G401.6 (cell line): ENCODE results near the gene ZNF524.
"Not testable (repeated sequence)": the region's sequence is repeated elsewhere in the genome, so short reads cannot be mapped to it uniquely, and the experiment has no call there.

ENCODE experiments used
- FAIRE-seq: peaks from 2 replicates; lab custom pipeline; 2012; peaks lifted over from hg19 to GRCh38; lab: Jason Lieb, UNC

ZNF524 gene

GRCh38 chr19:55581145-55581822 lies 18.8 kb upstream of the ZNF524 start:
- FAIRE-seq = no peak

GRCh38 chr19:55581823-55582223 lies 18.3 kb upstream of the ZNF524 start:
- no peak for FAIRE-seq

GRCh38 chr19:55582284-55582683 lies 17.8 kb upstream of the ZNF524 start:
- FAIRE-seq = not testable (repeated sequence)

GRCh38 chr19:55583897-55584296 lies 16.2 kb upstream of the ZNF524 start:
- not testable (repeated sequence) for FAIRE-seq

GRCh38 chr19:55584871-55585270 lies 15.2 kb upstream of the ZNF524 start:
- FAIRE-seq = no peak

GRCh38 chr19:55585658-55586339 lies 14.3 kb upstream of the ZNF524 start:
- peak; percentile 72 for FAIRE-seq

GRCh38 chr19:55586976-55587668 lies 13.0 kb upstream of the ZNF524 start:
- FAIRE-seq = peak; percentile 99

- FAIRE-seq = no peak
Observed at GRCh38 chr19:55588738-55589137, 11.3 kb upstream of the ZNF524 start.

- no peak for FAIRE-seq
Observed at GRCh38 chr19:55590109-55590508, 10.0 kb upstream of the ZNF524 start.

GRCh38 chr19:55590617-55591016 lies 9.5 kb upstream of the ZNF524 start:
- FAIRE-seq = peak; percentile 23

- no peak for FAIRE-seq
Observed at GRCh38 chr19:55591555-55591954, 8.5 kb upstream of the ZNF524 start.

- no peak for FAIRE-seq
Observed at GRCh38 chr19:55592391-55593090, 7.5 kb upstream of the ZNF524 start.

GRCh38 chr19:55593096-55593772 lies 6.9 kb upstream of the ZNF524 start:
- no peak for FAIRE-seq

- FAIRE-seq = no peak
Observed at GRCh38 chr19:55594996-55595545, 5.0 kb upstream of the ZNF524 start.

GRCh38 chr19:55596304-55596703 lies 3.8 kb upstream of the ZNF524 start:
- FAIRE-seq = no peak

- FAIRE-seq = no peak
Observed at GRCh38 chr19:55597501-55597921, 2.6 kb upstream of the ZNF524 start.

- FAIRE-seq = no peak
Observed at GRCh38 chr19:55598034-55598433, 2.1 kb upstream of the ZNF524 start.

GRCh38 chr19:55598719-55599467 lies 1.2 kb upstream of the ZNF524 start:
- FAIRE-seq = peak; percentile 97

GRCh38 chr19:55599468-55599841 lies 633 bp upstream of the ZNF524 start, which contains the start of gene FIZ1:
Gene FIZ1 (minus strand): TSS chr19:55599517. CDS start chr19:55597865, 1,652 bp downstream.
- peak; percentile 96 for FAIRE-seq

- FAIRE-seq = no peak
Observed at GRCh38 chr19:55600662-55601028, 557 bp downstream of the ZNF524 start.

- no peak for FAIRE-seq
Observed at GRCh38 chr19:55601084-55601483, 996 bp downstream of the ZNF524 start.
